ENCODE data around the gene FAM209A. TPM values are rescaled to one million over a fixed set of nuclear protein-coding genes. Genes with fewer than 3 reads are reported as not detected.

The FAM209A gene
- total RNA-seq, 2 experiments from 2014 or later, result 0.70 to 0.82 TPM

- H2AFZ ChIP-seq (ENCODE audit: low read length), result no peak overlapping the region
- no TSS peak for BruUV-seq (replicated peaks)
- TF ChIP-seq EZH2phosphoT487 (IDR thresholded peaks at IDR 0.05; ENCODE audit: borderline replicate concordance, low read depth, low read length) (no peak), CTCF (conservative IDR thresholded peaks at IDR 0.05; ENCODE audit: low read length) (no peak)
- H3K9me2 ChIP-seq (ENCODE audit: insufficient read depth, low read length), result no peaks in the 10 kb centered on the region
- no peak overlapping the region for H3K4me2 ChIP-seq (ENCODE audit: low read length)
- no peak overlapping the region for H3K27ac ChIP-seq (ENCODE audit: low read depth, low read length, poor library complexity, severe bottlenecking)
- no peaks in the 10 kb centered on the region for H3K4me1 ChIP-seq (ENCODE audit: insufficient read depth, low read length, poor library complexity, severe bottlenecking)
- H3K9me3 ChIP-seq (ENCODE audit: low read length), result no peaks in the 10 kb centered on the region
- H4K20me1 ChIP-seq (ENCODE audit: insufficient read depth, low read length), result no peaks in the 10 kb centered on the region
- ChIA-PET POLR2A (interaction anchor here (1.4 kb wide), 1 partner anchor 8 kb away, joined by 5 read pairs; no protein-coding TSS in a partner anchor), CTCF (ENCODE audit: unreplicated experiment) (no interaction called here)
- H3K4me3 ChIP-seq (ENCODE audit: low read depth, low read length, poor library complexity, severe bottlenecking), result no peak overlapping the region
- DNase-seq (ENCODE audit: low spot score), result no peak
- H3K36me3 ChIP-seq (ENCODE audit: insufficient read depth, low read length), result peaks cover 37% of the 10 kb centered on the region
- H3K79me2 ChIP-seq (ENCODE audit: insufficient read depth, low read depth, low read length), result no peaks in the 10 kb centered on the region
- intact Hi-C loops (cut with micrococcal nuclease; ENCODE audit: unreplicated experiment), result no loop called here
Observed at GRCh38 chr20:56513161-56514150, 11.1 kb upstream of the FAM209A start.

DNA sequence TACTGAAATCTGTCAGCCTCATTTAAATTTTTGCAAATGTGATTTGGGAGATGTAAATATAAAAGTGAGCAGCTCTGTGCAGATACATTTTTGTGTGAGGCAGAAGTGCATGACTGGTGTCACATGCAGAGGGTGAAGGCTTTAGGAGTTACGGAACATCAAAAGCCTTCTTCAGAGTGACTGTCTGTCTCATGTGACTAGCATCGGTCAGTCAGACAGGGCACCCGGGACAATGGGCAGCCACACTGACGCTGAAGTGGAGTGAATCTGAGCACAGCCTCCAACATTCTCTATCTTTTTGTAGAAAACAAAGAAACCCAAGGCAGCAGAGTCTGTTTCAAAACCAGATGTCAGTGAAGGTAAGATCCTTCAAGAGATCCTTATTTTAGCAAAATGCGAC lies 7.9 kb upstream of the FAM209A start:
- no peaks in the 10 kb centered on the region for H3K79me2 ChIP-seq (ENCODE audit: insufficient read depth, low read depth, low read length)
- CTCF ChIA-PET (ENCODE audit: unreplicated experiment), result no interaction called here
- no peak overlapping the region for H3K27ac ChIP-seq (ENCODE audit: low read depth, low read length, poor library complexity, severe bottlenecking)
- TF ChIP-seq EZH2phosphoT487 (IDR thresholded peaks at IDR 0.05; ENCODE audit: borderline replicate concordance, low read depth, low read length), result no peak
- no peak for TF ChIP-seq CTCF (conservative IDR thresholded peaks at IDR 0.05; ENCODE audit: low read length)
- H3K36me3 ChIP-seq (ENCODE audit: insufficient read depth, low read length), result peaks cover 64% of the 10 kb centered on the region
- no peak for DNase-seq (ENCODE audit: low spot score)
- POLR2A ChIA-PET, result no interaction called here
- no peak overlapping the region for H3K4me2 ChIP-seq (ENCODE audit: low read length)
- H3K4me1 ChIP-seq (ENCODE audit: insufficient read depth, low read length, poor library complexity, severe bottlenecking), result no peaks in the 10 kb centered on the region
- no peak overlapping the region for H2AFZ ChIP-seq (ENCODE audit: low read length)
- BruUV-seq (replicated peaks), result no TSS peak
- no peaks in the 10 kb centered on the region for H3K9me2 ChIP-seq (ENCODE audit: insufficient read depth, low read length)
- no peaks in the 10 kb centered on the region for H4K20me1 ChIP-seq (ENCODE audit: insufficient read depth, low read length)
- intact Hi-C loops (cut with micrococcal nuclease; ENCODE audit: unreplicated experiment), result no loop called here
- peaks cover 11% of the 10 kb centered on the region; the same call in 1 of the 2 replicates for H3K9me3 ChIP-seq (ENCODE audit: low read length)
- no peak overlapping the region for H3K4me3 ChIP-seq (ENCODE audit: low read depth, low read length, poor library complexity, severe bottlenecking)

DNA sequence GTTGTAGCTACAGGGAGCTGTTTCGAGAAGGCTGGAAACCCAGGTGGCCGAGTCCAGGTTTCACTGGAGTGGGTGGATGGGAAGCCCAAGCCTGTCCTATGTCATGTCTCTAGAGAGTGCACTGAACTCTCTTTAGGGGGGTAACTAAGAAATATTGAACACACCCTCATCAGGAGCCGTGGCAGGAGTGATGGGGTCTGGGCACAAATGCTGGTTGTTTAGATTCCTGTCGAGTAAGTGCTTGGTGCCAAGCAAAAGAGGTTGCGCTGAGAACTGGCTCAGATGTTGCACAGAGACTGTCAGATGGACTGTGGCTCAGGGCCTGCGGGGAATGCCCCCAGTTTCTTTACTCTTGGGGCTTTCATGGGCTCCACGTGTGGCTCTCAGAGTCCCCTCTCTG lies 7.3 kb upstream of the FAM209A start:
- Histone ChIP-seq H3K4me1 (ENCODE audit: insufficient read depth, low read length, poor library complexity, severe bottlenecking) (no peaks in the 10 kb centered on the region), H3K4me2 (ENCODE audit: low read length) (no peak overlapping the region), H3K9me2 (ENCODE audit: insufficient read depth, low read length) (no peaks in the 10 kb centered on the region), H3K27ac (ENCODE audit: low read depth, low read length, poor library complexity, severe bottlenecking) (no peak overlapping the region), H3K36me3 (ENCODE audit: insufficient read depth, low read length) (peaks cover 64% of the 10 kb centered on the region), H2AFZ (ENCODE audit: low read length) (no peak overlapping the region), H3K4me3 (ENCODE audit: low read depth, low read length, poor library complexity, severe bottlenecking) (no peak overlapping the region), H3K79me2 (ENCODE audit: insufficient read depth, low read depth, low read length) (no peaks in the 10 kb centered on the region), H3K9me3 (ENCODE audit: low read length) (peaks cover 11% of the 10 kb centered on the region; the same call in 1 of the 2 replicates), H4K20me1 (ENCODE audit: insufficient read depth, low read length) (no peaks in the 10 kb centered on the region)
- no TSS peak for BruUV-seq (replicated peaks)
- intact Hi-C loops (cut with micrococcal nuclease; ENCODE audit: unreplicated experiment), result no loop called here
- DNase-seq (ENCODE audit: low spot score), result no peak
- ChIA-PET POLR2A (no interaction called here), CTCF (ENCODE audit: unreplicated experiment) (no interaction called here)
- TF ChIP-seq EZH2phosphoT487 (IDR thresholded peaks at IDR 0.05; ENCODE audit: borderline replicate concordance, low read depth, low read length) (no peak), CTCF (conservative IDR thresholded peaks at IDR 0.05; ENCODE audit: low read length) (no peak)
